ENCODE measurements around the gene PSMC2.

GRCh38 chr7:103301441-103301840, 46.0 kb upstream of the PSMC2 start:
- TF ChIP-seq, protein P1, sequence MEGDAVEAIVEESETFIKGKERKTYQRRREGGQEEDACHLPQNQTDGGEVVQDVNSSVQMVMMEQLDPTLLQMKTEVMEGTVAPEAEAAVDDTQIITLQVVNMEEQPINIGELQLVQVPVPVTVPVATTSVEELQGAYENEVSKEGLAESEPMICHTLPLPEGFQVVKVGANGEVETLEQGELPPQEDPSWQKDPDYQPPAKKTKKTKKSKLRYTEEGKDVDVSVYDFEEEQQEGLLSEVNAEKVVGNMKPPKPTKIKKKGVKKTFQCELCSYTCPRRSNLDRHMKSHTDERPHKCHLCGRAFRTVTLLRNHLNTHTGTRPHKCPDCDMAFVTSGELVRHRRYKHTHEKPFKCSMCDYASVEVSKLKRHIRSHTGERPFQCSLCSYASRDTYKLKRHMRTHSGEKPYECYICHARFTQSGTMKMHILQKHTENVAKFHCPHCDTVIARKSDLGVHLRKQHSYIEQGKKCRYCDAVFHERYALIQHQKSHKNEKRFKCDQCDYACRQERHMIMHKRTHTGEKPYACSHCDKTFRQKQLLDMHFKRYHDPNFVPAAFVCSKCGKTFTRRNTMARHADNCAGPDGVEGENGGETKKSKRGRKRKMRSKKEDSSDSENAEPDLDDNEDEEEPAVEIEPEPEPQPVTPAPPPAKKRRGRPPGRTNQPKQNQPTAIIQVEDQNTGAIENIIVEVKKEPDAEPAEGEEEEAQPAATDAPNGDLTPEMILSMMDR (IDR thresholded peaks at IDR 0.05; ENCODE audit: low read length): no peak
- no peak for TF ChIP-seq EZH2phosphoT487 (IDR thresholded peaks at IDR 0.05; ENCODE audit: low read length)
- no peak for TF ChIP-seq EZH2 (optimal IDR thresholded peaks at IDR 0.05; ENCODE audit: low read depth, low read length)

Measured in MM.1S (cell line).